ENCODE data around the gene BFSP2.
"Not testable (repeated sequence)": the region's sequence is repeated elsewhere in the genome, so short reads cannot be mapped to it uniquely, and the experiment has no call there.

Gene BFSP2

GRCh38 chr3:133460809-133461208 is 61.0 kb downstream of the BFSP2 start:
- no peak for DNase-seq

- no peak for DNase-seq
These were observed 61.4 kb downstream of the BFSP2 start for GRCh38 chr3:133461291-133461690.

- no peak for DNase-seq
These were observed 63.5 kb downstream of the BFSP2 start for GRCh38 chr3:133463347-133463860.

DNA sequence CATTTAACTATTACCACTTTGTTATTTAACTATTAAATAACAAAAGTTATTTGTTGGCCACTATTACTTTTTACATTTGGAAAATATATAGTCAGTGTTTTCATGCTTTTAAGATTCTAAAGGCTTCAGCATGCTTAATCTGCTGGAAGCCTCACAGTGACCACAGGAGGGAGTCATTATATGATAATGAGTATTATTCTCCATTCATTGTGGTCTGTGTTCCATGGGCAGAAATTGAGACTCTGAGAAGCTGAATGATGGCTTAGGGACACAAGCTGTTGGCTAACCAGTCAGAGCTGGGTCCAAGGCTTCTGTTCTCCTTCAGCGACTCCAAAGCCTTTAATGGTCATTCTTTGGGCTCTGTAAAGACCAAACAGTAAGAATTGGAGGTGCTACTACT is 64.7 kb downstream of the BFSP2 start:
- DNase-seq = peak in 1 of 2 experiments; percentile 27

DNA sequence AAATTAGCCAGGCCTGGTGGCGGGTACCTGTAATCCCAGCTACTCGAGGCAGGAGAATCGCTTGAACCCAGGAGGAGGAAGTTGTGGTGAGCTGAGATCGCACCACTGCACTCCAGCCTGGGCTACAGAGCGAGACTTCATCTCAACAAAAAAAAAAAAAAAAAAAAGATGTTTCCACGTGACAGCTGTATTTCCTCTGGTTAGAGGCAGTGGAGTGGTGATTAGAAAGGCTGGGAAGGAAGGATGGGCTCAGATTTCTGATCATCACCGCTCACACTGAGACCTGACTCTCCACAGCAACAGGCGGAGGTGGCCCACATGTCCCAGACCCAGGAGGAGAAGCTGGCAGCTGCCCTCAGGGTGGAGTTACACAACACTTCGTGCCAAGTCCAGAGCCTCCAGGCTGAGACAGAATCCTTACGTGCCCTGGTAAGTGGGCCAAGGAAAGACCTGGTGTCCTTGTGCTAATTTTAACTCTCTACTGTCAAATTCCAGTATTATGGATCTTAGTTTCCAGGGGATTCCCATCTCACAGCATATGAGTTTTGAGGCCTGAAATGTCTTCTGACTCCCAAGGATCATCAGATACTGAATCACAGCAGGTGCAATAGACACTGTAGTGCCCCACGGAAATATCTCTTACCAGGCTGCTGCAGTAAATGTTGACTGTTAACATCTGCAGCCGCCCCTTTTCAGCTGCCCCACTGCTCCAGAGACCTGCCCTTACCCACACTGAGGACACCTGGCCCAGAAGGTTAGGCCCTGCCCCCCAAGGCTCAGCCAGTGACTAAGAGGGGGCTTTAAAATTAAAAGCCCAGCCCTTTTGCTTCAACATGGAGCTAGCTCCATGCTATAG is 66.9 kb downstream of the BFSP2 start:
- DNase-seq = peak; percentile 54 to 65

GRCh38 chr3:133467780-133468179 is 67.9 kb downstream of the BFSP2 start:
- no peak for DNase-seq

GRCh38 chr3:133468251-133468721 is 68.4 kb downstream of the BFSP2 start:
- no peak for DNase-seq

DNA sequence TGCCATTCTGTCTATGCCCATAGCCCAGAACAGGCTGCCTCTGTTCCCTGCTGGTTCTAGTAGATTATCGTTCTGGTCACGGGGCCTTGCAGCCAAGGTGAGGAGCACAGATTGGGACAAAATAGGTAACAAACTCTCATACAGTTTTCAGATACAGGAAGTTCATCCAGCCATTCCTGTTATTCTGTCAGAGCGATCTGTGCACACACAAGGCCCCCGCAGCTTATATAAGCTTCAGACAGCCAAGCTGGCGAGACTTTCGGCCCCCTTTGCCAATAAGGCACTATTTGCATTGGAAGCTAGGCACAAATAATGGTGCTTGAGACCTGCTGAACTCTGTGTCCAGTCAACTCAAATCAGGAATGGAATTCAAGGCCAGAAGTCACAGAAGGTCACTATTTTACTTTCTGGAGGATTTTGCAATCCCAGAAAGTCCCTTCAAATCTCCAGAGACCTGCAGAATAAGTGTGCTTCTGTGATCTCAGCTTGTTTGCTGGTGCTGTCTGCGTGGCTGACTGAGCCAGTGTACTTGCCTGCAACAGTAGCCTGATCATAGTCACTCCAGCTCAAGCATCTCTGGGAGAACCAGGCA is 69.4 kb downstream of the BFSP2 start:
- no peak for DNase-seq

GRCh38 chr3:133472242-133472641 is 72.4 kb downstream of the BFSP2 start:
- peak; percentile 72 to 91 for DNase-seq

DNA sequence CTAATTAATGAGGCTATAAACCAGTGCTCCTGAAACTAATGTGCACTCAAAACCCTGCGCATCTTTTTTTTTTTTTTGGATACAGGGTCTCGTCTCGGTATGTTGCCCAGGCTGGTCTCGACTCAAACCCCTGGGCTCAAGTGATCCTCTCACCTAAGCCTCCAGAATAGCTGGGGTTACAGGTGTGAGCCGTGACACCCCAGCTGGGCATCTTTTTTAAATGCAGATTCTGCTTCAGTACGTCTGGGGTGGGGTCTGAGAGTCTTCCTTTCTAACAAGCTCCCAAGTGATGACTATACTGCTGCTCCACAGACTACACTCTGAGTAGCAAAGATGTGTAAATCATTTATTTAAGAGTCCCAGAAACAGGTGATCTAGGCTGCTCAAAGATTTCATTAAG is 73.0 kb downstream of the BFSP2 start:
- DNase-seq = no peak

DNA sequence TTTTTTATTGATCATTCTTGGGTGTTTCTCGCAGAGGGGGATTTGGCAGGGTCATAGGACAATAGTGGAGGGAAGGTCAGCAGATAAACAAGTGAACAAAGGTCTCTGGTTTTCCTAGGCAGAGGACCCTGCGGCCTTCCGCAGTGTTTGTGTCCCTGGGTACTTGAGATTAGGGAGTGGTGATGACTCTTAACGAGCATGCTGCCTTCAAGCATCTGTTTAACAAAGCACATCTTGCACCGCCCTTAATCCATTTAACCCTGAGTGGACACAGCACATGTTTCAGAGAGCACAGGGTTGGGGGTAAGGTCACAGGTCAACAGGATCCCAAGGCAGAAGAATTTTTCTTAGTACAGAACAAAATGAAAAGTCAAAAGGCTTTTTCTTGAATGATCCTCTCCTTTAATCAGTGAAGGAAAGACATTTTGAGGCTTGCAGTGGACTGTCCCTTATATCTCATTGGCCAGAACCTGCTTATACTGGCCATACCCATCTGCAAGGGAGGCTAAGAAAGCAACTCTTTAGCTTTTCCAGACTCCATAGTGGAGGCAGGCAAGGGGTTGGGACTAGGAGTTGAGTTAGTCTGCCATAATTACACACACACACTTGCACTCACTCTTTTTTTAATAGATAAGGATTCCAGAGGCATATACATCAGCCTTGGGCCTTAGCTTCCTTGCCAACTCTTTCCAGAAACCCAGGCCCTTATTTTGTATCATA is 73.8 kb downstream of the BFSP2 start:
- not testable (repeated sequence) for DNase-seq

GRCh38 chr3:133474251-133474801 is 74.5 kb downstream of the BFSP2 start:
- peak; percentile 75 to 84 for DNase-seq

DNA sequence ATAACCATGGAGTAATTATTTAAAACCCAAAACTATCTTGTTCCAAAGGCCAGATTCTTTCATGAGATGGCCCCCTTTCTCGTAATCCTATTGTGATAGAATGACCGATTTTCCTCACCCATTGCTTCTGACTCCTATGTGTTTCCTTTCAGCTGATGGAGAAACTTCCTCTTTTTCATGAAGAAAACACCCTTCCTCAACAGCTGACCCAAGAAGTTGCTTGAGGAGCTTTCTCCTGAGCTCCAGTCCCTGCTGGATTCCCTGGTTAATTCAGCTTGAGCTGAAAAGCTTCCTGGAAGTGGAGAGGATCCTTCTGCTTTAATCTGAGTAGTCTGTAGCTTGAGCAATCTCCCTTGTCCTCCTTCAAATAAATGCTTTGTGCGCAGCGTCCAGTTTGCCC is 75.0 kb downstream of the BFSP2 start:
- no peak for DNase-seq

DNA sequence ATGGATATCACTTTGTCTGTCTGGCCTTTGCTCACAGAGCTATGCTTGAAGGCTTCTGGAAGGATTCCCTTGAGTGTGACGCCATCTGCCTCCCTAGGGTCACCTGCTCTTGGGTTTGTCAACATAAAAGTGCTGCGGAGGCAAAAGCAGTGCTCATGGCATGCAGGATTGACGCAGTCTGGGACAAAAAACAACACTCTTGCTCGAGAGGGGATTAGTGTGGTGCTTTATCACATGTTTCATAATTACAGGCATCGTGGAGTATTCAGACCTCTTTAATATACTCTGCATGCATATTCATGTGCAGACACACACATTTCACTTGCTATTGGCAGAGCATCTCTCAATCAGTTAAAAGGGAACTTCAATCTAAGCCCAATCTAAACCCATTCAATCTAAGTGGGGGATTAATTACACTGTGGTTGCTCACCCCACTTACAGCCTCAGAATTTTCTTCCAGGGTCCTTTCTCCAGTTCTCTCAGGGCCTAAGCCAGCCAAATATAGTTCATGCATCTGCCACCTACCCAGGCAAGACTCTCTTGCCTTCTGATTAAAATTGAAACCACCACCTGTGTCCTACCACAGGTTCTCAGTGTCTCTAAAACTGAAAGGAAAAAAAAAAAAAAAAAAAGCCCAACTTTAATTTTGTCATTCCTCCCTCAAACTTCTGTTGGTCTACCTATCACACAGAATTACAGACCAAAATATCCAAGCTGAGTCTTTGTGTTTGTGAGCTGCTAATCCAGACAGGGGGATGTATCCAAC is 75.6 kb downstream of the BFSP2 start:
- DNase-seq = peak; percentile 95 to 96

DNA sequence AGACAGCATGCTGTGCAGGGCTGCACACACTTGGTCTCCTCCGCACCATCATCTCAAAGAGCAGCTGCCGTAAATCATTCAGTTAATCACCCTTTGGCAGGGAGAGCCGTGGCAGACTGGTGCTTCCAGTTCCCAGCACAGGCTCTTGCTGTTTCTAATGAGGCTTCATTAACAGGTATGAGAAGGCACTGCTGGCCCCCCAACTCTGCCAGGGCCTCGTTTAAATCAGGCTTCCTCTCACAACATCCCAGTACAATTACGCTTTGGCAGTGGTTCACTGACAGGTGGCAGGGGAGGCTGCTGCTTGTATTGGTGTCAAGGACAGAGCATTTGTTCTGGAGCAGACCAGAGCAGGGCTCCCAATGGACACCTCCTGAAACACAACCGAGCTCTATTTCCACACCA is 77.1 kb downstream of the BFSP2 start:
- peak; percentile 83 to 88 for DNase-seq

DNA sequence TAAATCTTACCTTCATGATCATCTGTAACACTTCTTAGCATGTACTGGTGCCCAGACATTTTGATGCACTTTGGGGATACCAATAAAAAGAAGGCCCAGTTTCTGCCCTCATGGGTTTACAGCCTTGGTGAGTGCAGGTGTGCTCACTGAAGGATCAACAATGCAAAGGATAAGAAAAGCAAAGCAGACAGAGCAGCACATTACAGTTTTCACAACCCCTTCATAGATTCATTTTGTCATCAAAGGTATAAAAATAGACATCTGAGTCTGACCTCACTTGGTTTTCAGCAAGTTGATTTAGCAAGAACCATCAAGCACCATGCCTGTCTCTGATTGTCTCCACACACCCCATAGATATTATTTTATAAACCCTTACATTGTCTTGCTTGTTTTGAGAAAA is 77.6 kb downstream of the BFSP2 start:
- DNase-seq = no peak

DNA sequence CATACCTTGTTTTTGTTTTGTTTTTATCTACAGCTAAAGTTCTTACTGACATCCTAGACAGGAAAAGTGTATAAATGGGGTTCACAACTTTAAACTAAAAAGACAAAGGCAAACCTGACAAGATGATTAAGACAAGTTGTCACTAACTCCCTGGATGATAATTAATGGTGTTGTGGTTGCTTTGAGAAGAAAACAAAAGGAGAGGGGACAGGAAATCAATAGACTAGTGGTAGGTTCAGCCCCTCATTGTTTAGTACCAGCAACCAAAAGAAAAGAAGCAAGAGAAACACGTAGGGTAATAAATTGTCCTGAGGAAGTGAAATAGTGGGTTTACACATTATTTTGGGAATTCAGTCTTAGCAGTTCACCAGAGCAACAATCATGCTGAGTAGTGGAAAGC is 78.8 kb downstream of the BFSP2 start:
- no peak for DNase-seq

- DNase-seq = no peak
These were observed 79.5 kb downstream of the BFSP2 start for GRCh38 chr3:133479401-133479800.

GRCh38 chr3:133479895-133480669 is 80.2 kb downstream of the BFSP2 start:
- no peak for DNase-seq

- not testable (repeated sequence) for DNase-seq
These were observed 82.6 kb downstream of the BFSP2 start for GRCh38 chr3:133482474-133482873.

- no peak for DNase-seq
These were observed 86.8 kb downstream of the BFSP2 start for GRCh38 chr3:133486658-133487057.

DNA sequence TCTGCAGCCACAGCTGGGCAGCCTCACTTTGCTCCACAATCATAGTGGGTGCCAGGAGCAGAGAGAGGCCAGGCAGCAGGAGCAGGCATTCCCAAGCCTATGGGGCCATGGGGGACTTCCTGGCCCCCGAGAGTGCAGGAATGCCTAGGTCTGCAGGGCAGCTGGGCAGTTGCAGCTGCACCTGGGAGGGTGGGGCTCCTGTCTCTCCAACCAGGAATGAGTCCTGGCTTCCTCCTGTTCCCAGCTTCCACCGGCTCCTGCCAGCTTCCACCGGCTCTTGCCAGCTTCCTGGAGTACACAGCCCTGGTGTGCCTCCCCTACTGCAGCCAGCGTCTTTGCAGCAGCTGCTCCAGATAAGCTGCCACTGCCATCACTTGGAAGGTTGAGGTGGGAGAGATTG is 87.3 kb downstream of the BFSP2 start:
- DNase-seq = no peak

All from SHP77 (cell line).